ENCODE results near the gene GPC5.

Gene GPC5

GRCh38 chr13:91355099-91355825 is 43.2 kb upstream of the GPC5 start:
- TF ChIP-seq, protein P1, sequence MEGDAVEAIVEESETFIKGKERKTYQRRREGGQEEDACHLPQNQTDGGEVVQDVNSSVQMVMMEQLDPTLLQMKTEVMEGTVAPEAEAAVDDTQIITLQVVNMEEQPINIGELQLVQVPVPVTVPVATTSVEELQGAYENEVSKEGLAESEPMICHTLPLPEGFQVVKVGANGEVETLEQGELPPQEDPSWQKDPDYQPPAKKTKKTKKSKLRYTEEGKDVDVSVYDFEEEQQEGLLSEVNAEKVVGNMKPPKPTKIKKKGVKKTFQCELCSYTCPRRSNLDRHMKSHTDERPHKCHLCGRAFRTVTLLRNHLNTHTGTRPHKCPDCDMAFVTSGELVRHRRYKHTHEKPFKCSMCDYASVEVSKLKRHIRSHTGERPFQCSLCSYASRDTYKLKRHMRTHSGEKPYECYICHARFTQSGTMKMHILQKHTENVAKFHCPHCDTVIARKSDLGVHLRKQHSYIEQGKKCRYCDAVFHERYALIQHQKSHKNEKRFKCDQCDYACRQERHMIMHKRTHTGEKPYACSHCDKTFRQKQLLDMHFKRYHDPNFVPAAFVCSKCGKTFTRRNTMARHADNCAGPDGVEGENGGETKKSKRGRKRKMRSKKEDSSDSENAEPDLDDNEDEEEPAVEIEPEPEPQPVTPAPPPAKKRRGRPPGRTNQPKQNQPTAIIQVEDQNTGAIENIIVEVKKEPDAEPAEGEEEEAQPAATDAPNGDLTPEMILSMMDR (conservative IDR thresholded peaks at IDR 0.05): no peak
- no peak overlapping the region for H3K27ac ChIP-seq

DNA sequence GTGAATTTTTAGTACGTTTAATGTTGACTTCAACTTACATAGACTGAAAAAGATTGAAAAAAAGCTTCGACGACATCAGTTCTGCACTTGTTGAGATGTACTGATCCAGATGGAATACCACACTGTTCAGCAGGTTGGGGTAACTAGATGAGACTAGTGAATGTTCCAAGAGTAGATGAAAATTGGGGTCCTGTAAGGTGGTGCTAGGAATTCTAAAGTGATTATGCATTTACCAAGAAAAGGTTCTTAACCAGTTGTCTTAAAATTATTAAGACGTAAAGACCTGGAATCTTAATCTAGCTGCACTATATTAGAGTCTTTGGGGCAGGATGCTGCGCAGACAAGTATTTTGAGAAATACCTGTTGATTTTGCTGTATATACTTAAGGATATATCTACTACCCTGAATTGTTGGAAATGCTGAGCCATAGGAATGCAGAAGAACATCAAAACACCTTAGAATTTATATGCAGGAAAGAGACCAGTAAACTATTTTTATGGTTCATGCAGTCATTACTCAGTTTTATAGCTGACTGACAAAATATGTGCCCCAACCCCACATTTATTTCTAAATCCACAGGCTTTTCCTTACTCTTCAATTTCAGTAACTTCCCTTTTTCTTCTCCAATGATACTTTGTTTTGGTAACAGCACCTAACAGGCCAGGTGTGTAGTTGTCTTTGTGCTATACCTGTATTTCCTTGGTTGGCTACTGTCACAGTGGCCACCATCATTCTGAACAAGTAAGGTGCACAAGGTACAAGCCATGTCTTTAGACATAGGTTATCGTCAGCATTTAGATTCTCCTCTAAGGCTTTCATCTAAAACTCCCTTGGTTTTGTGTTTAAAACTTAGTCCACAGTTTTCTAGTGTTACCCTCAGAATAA is 42.4 kb upstream of the GPC5 start:
- no peak overlapping the region for H3K27ac ChIP-seq

DNA sequence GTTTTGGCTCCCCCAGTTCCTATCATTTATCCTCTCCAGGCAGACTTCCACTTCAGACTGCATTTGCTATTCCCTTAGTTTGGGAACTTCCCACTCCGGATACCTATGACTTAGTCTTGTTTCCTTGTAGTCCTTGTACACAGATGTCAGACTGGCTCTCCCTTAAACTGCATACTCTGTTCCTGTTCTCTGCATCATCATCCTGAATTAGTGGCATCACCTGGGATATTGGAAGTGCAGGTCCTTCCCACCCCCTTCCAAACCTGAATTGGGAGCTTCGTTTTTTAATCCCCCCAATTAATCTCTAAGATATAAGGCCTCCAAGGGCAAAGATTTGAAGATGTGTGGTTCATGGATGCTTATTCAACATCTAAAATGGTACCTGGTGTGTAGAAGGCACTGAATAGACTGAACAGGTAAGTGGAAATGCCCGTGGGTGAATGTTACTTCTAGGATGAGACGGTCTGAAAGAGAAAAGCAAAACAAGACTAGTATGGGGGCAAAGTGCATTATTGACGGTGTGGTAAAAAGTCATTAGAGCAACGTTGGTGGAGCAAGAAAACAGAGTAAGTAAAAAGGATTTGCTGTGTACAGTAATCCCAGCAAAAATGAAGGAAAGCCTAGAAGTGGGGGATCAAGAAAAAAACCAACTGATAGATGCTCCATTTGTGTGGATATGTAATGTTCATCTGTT is 41.4 kb upstream of the GPC5 start:
- TF ChIP-seq, protein P1 (conservative IDR thresholded peaks at IDR 0.05): no peak
- H3K27ac ChIP-seq: no peak overlapping the region

More for the DNA sequence above, 42.4 kb upstream of the GPC5 start:
- TF ChIP-seq, protein P1 (conservative IDR thresholded peaks at IDR 0.05): no peak

DNA sequence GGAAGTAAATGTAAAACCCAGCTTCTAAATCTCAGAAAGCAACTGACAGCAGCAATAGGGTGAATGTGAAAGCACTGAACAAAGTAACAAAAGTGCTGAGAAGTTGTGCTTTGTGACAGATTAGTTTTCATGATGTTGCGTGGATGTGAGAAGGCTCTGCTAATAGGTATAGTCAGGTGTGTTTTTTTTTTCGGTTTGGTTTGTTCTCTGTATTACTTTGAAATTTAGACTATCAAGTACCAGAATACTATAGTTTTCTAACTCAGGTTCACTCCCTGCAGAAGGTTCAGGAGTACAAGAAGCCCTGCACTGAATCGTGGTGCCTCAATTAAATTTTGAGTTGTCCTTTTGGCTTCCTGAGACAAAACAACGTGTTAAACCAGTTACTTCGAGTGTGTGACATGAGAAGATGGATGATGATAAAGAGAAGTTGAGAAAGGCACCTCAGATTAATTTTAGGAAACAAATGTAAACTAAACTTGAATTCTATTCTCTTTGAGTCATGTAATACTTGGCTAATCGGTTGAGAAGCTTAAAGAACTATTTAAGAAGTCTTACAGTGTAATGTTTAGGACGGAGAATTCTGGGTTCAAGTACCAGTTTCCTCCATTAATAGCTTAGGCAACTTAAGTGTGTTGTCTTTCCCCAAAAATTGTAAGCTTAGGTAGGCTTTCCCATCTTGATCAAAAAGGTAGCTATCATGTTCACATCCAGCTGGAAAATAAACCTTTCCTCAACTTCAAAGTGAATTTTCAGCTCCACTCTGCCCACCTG is 40.6 kb upstream of the GPC5 start:
- TF ChIP-seq, protein P1 (conservative IDR thresholded peaks at IDR 0.05): no peak
- no peak overlapping the region for H3K27ac ChIP-seq

DNA sequence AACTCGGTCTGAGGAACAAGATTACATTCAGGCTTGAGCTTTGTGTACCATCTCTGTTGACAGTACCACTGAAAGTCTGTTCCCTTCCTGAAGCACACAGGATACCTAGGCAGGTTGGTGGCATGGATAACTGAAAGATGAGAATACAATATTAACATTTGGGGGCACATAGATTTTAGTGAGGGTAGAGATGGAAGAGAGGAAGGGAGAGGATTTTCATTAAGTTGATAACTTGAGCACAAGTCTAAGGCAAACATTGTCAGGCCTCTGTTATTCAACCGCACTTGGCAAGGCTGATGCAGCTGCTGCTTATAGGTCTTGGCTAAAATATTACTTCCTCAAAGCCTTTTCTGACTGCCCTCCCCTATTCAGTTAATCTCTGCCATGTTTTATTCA is 40.0 kb upstream of the GPC5 start:
- no peak overlapping the region for H3K27ac ChIP-seq
- TF ChIP-seq, protein P1 (conservative IDR thresholded peaks at IDR 0.05): no peak

- no peak overlapping the region for H3K27ac ChIP-seq
Measured at GRCh38 chr13:91359111-91359510, 39.3 kb upstream of the GPC5 start.

More at GRCh38 chr13:91359111-91359510, 39.3 kb upstream of the GPC5 start:
- TF ChIP-seq, protein P1 (conservative IDR thresholded peaks at IDR 0.05): no peak
